Activated naive CD4-positive, alpha-beta T cell treated with anti-CD3 and anti-CD28 coated beads for 36 hours (primary cell): ENCODE measurements around the gene THOC6. TPM values are rescaled to one million over a fixed set of nuclear protein-coding genes. Genes with fewer than 3 reads are reported as not detected.
"Not testable (repeated sequence)": the region's sequence is repeated elsewhere in the genome, so short reads cannot be mapped to it uniquely, and the experiment has no call there.

ENCODE experiments used
- CTCF ChIA-PET: fragments of 350-600 bp; sonication (Branson Sonifier 250); formaldehyde crosslinking; loops from one replicate; lab custom pipeline; 2021; ENCODE audit warnings: antibody characterized with exemption; lab: Charles Lee
- DNase-seq: peaks from one replicate; pipeline ENCODE4 v3.0.0-alpha.2; 2020
- H3K27ac Mint-ChIP-seq: one replicate; pipeline ENCODE4 v1.8.0; 2021; ENCODE audit warnings: mild to moderate bottlenecking, mixed read lengths
- H3K27me3 Mint-ChIP-seq: one replicate; pipeline ENCODE4 v1.8.0; 2021; ENCODE audit warnings: low read depth, mixed read lengths
- H3K36me3 Mint-ChIP-seq: one replicate; pipeline ENCODE4 v1.8.0; 2021; ENCODE audit warnings: low read depth, mixed read lengths
- H3K4me1 Mint-ChIP-seq: one replicate; pipeline ENCODE4 v1.8.0; 2021; ENCODE audit warnings: low read depth, mixed read lengths
- H3K4me3 Mint-ChIP-seq: one replicate; pipeline ENCODE4 v1.8.0; 2021; ENCODE audit warnings: mild to moderate bottlenecking, moderate library complexity, mixed read lengths
- H3K9me3 Mint-ChIP-seq: one replicate; pipeline ENCODE4 v1.8.0; 2021; ENCODE audit warnings: mixed read lengths
- intact Hi-C: fragments of 100-400 bp; cut with micrococcal nuclease; formaldehyde crosslinking; loops from one replicate; pipeline ENCODE4 v1.15.1; 2023
- total RNA-seq, 2 experiments: library from RNA; stranded (reverse); gene quantifications; one replicate each; pipeline ENCODE4 v1.2.3, GENCODE V29; 2021

THOC6 gene
- total RNA-seq, 2 experiments from 2014 or later, result 40.6 to 41.0 TPM

GRCh38 chr16:3073448-3073847 lies 49.6 kb downstream of the THOC6 start:
- Mint-ChIP-seq H3K9me3 (no peaks in the 10 kb centered on the region), H3K4me1 (peaks cover 86% of the 10 kb centered on the region), H3K27me3 (no peaks in the 10 kb centered on the region), H3K27ac (peak overlapping the region; percentile 20), H3K36me3 (peaks cover 16% of the 10 kb centered on the region), H3K4me3 (no peak overlapping the region)
- CTCF ChIA-PET, result no interaction called here
- intact Hi-C loops, result no loop called here
- DNase-seq, result no peak

DNA sequence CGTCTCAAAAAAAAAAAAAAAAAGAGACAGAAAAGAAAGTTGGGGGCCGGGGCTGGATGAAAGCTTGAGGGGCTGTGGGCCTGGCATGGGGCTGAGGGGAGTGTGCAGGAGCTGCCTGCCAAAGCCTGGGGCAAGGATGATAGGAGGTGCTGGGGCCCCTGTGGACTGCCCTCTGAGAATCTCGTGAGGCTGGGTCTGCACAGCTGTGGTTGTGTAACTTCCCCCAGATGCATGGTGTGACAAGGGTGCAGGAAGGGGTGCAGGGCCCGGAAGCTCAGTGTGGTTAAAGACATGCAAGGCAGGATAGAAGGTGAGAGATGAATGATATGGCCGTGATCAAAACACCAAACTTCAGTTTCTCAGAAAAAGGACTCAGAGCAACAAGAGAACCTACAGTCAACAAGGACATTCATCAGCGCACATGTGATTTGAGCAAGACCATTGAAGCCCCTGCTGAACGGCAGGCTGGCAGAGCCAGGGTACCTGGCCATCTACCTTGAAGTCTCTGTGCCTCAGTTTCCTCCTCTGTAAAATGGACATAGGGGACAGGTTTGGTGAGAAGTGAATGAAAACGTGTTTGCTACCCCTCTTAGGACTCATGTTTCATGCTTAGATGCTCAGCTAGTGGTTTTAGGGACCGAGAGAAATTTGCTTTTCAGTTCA lies 51.2 kb downstream of the THOC6 start:
- Mint-ChIP-seq H3K4me1 (peaks cover 77% of the 10 kb centered on the region), H3K9me3 (no peaks in the 10 kb centered on the region), H3K27me3 (no peaks in the 10 kb centered on the region), H3K27ac (peak overlapping the region; percentile 98), H3K36me3 (peaks cover 3% of the 10 kb centered on the region), H3K4me3 (peak overlapping the region; percentile 71)
- intact Hi-C loops, result loop anchor here (1.0 to 2.0 kb wide), 4 partner anchors 10 to 51 kb away; partner anchors contain the start of genes IL32 and THOC6
- peak; percentile 94 for DNase-seq
- CTCF ChIA-PET, result interaction anchor here (0.7 to 5.2 kb wide), 8 partner anchors 11 to 1104 kb away, joined by 3 to 38 read pairs (median 6); partner anchors contain the start of gene IL32

DNA sequence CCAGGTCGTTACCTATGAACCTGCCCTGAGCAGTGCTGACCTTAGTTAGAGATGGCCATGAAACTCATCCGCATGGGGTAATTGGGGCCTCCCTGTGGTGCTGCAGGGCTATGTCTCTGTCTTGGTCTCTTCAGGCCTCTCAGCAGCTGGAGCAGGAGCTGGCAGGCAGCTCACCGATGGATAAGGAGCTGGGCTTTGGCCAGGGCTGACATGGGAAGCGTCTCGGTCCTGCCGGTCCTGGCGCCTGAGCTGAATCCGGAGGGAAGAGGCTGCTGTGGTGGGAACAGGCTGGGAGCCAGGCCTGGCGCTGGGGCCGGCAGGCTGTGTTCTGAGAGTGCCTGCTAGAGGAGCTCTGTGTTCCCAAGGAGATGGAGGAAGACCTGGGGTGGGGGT lies 51.7 kb downstream of the THOC6 start:
- intact Hi-C loops, result loop anchor here (1.0 to 2.0 kb wide), 4 partner anchors 10 to 51 kb away; partner anchors contain the start of genes IL32 and THOC6
- peak overlapping the region; percentile 71 for H3K4me3 Mint-ChIP-seq
- H3K36me3 Mint-ChIP-seq, result no peaks in the 10 kb centered on the region
- no peaks in the 10 kb centered on the region for H3K9me3 Mint-ChIP-seq
- peak overlapping the region; percentile 98 for H3K27ac Mint-ChIP-seq
- CTCF ChIA-PET, result interaction anchor here (0.6 to 5.2 kb wide), 8 partner anchors 11 to 61 kb away, joined by 3 to 38 read pairs (median 6); partner anchors contain the start of gene IL32
- DNase-seq, result no peak
- peaks cover 73% of the 10 kb centered on the region for H3K4me1 Mint-ChIP-seq
- H3K27me3 Mint-ChIP-seq, result no peaks in the 10 kb centered on the region

- not testable (repeated sequence) for DNase-seq, H3K36me3 Mint-ChIP-seq, H3K27me3 Mint-ChIP-seq, H3K9me3 Mint-ChIP-seq
- CTCF ChIA-PET, result interaction anchor here (0.6 to 5.2 kb wide), 10 partner anchors 12 to 75 kb away, joined by 3 to 38 read pairs (median 4); partner anchors contain the start of gene IL32
- peak overlapping the region; percentile 71 for H3K4me3 Mint-ChIP-seq
- H3K4me1 Mint-ChIP-seq, result peaks cover 75% of the 10 kb centered on the region
- intact Hi-C loops, result loop anchor here (1.0 to 2.0 kb wide), 4 partner anchors 11 to 52 kb away; partner anchors contain the start of genes IL32 and THOC6
- H3K27ac Mint-ChIP-seq, result peak overlapping the region; percentile 98
Observed at GRCh38 chr16:3075946-3076345, 52.1 kb downstream of the THOC6 start.

- DNase-seq, result no peak
- Mint-ChIP-seq H3K4me3 (peak overlapping the region; percentile 7), H3K27me3 (no peaks in the 10 kb centered on the region), H3K27ac (peak overlapping the region; percentile 98), H3K9me3 (peaks cover 3% of the 10 kb centered on the region), H3K4me1 (peaks cover 74% of the 10 kb centered on the region), H3K36me3 (no peaks in the 10 kb centered on the region)
- CTCF ChIA-PET, result interaction anchor here (0.6 to 5.2 kb wide), 8 partner anchors 12 to 74 kb away, joined by 3 to 38 read pairs (median 6); partner anchors contain the start of gene IL32
- intact Hi-C loops, result no loop called here
Observed at GRCh38 chr16:3076577-3076976, 52.7 kb downstream of the THOC6 start.

Other genes with a start within 250 kb of the THOC6 start
- 100 to 1,000 TPM; 177 to 189 TPM for gene ELOB, start 246.8 kb upstream of the THOC6 start, total RNA-seq
- under 1 TPM; 0.12 to 0.17 TPM for gene PRSS33, start 236.5 kb upstream of the THOC6 start, total RNA-seq
- gene PRSS41, start 225.6 kb upstream of the THOC6 start, total RNA-seq, result not detected
- gene PRSS21, start 206.8 kb upstream of the THOC6 start, total RNA-seq, result 1 to 10 TPM; 3.3 to 4.1 TPM
- gene ZG16B, start 193.7 kb upstream of the THOC6 start, total RNA-seq, result under 1 TPM; 0.22 to 0.64 TPM
- not detected for gene PRSS22, start 165.9 kb upstream of the THOC6 start, total RNA-seq
- 10 to 100 TPM; 12.7 to 15.2 TPM for gene FLYWCH2, start 140.8 kb upstream of the THOC6 start, total RNA-seq
- 10 to 100 TPM; 33.5 to 35.4 TPM for gene FLYWCH1, start 112.1 kb upstream of the THOC6 start, total RNA-seq
- not detected for gene KREMEN2, start 59.8 kb upstream of the THOC6 start, total RNA-seq
- gene PAQR4, start 54.7 kb upstream of the THOC6 start, total RNA-seq, result 10 to 100 TPM; 25.8 to 28.2 TPM
- 100 to 1,000 TPM; 128 to 136 TPM for gene PKMYT1, start 43.6 kb upstream of the THOC6 start, total RNA-seq
- gene CLDN9, start 11.1 kb upstream of the THOC6 start, total RNA-seq, result not detected
- not detected for gene CLDN6, start 5.9 kb upstream of the THOC6 start, total RNA-seq
- gene TNFRSF12A, start 3.7 kb upstream of the THOC6 start, total RNA-seq, result under 1 TPM; 0.88 to 0.96 TPM
- 10 to 100 TPM; 22.6 to 26.8 TPM for gene HCFC1R1, start 93 bp upstream of the THOC6 start, total RNA-seq
- not detected for gene BICDL2, start 12.9 kb downstream of the THOC6 start, total RNA-seq
- gene MMP25, start 22.5 kb downstream of the THOC6 start, total RNA-seq, result under 1 TPM; 0.29 to 0.37 TPM
- 100 to 1,000 TPM; 964 to 991 TPM for gene IL32, start 41.6 kb downstream of the THOC6 start, total RNA-seq
- under 1 TPM in 1 of 2 experiments, not detected in 1; 0.26 TPM for gene ZSCAN10, start 75.3 kb downstream of the THOC6 start, total RNA-seq
- under 1 TPM in 1 of 2 experiments, not detected in 1; 0.25 TPM for gene ZNF205, start 88.6 kb downstream of the THOC6 start, total RNA-seq
- 1 to 10 TPM; 6.1 to 6.5 TPM for gene ZNF213, start 111.0 kb downstream of the THOC6 start, total RNA-seq
- not detected for gene OR1F1, start 164.2 kb downstream of the THOC6 start, total RNA-seq
- gene ZNF200, start 211.1 kb downstream of the THOC6 start, total RNA-seq, result 10 to 100 TPM in 1 of 2 experiments, 1 to 10 TPM in 1; 9.7 to 10.1 TPM
- gene MEFV, start 232.6 kb downstream of the THOC6 start, total RNA-seq, result under 1 TPM; 0.07 TPM